ENCODE results near the gene RMDN3.
A peak's percentile ranks its signal among the peaks of the same experiment; 100 is the strongest.

The RMDN3 gene

DNA sequence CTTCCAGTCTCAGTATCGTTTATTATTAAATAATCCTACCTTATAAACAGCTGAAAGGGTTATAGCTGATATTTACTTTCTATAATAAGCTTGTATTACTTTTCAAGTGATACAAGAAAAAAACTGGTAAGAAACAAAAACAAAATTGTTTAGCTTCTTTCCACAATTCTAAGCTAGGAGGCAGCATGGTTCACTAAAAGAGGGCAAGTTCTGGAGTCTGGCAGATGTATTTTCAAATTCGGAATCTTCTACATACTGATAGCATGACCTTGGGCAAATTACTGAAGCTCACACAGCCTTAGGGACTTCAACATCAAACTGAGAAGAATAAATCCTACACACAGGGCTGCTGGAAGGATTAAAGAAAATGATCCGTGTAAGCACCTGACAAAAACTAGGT lies 30.1 kb upstream of the RMDN3 start:
- no peak overlapping the region for H3K27ac Mint-ChIP-seq
- no peaks in the 10 kb centered on the region for H3K9me3 Mint-ChIP-seq
- CTCF ChIA-PET = interaction anchor here (0.6 to 2.2 kb wide), 9 partner anchors 11 to 109 kb away, joined by 3 to 6 read pairs (median 3); partner anchors contain the start of gene VPS18

DNA sequence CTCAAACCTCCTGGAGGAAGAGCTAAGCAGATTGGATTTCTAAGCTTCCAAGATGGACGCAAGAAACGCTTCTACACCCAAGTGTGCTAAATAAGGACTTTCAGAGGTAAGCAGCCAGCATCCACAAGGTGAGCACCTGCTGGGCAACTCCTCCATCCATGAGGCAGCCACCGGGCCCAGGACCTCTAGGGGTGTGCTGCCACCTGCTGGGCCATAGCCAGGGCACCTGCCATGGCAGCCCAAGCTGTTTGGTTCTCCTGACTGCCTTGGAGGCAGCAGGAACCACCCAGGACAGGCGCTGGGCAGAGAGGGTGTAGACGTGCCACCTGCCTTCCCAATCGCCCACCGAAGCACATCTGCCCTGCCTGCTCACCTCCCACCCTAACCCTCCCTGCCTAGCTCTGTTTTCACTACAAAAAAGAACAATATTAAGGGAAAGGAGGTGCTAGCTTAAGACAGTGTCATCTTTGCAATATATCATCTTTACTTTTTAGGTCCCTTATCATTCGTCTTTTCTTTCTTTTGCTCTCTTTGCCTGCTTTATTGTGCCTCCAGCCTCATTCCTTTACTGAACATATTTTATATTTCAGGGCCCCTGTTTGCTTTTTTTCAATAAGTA lies 27.7 kb upstream of the RMDN3 start:
- H3K36me3 Mint-ChIP-seq = peaks cover 16% of the 10 kb centered on the region
- H3K27me3 Mint-ChIP-seq = no peaks in the 10 kb centered on the region
- no peaks in the 10 kb centered on the region for H3K9me3 Mint-ChIP-seq
- peaks cover 15% of the 10 kb centered on the region for H3K4me1 Mint-ChIP-seq
- peak; percentile 87 for DNase-seq
- no peak overlapping the region for H3K4me3 Mint-ChIP-seq
- no peak overlapping the region for H3K27ac Mint-ChIP-seq
- CTCF ChIA-PET = interaction anchor here (0.8 to 2.6 kb wide), 33 partner anchors 8 to 283 kb away, joined by 3 to 14 read pairs (median 4); partner anchors contain the start of genes C15orf62, CCDC32, GCHFR and VPS18

More for the DNA sequence above, 30.1 kb upstream of the RMDN3 start:
- H3K27me3 Mint-ChIP-seq = no peaks in the 10 kb centered on the region
- peaks cover 26% of the 10 kb centered on the region for H3K4me1 Mint-ChIP-seq
- no peak for DNase-seq
- H3K36me3 Mint-ChIP-seq = peaks cover 10% of the 10 kb centered on the region
- H3K4me3 Mint-ChIP-seq = no peak overlapping the region

DNA sequence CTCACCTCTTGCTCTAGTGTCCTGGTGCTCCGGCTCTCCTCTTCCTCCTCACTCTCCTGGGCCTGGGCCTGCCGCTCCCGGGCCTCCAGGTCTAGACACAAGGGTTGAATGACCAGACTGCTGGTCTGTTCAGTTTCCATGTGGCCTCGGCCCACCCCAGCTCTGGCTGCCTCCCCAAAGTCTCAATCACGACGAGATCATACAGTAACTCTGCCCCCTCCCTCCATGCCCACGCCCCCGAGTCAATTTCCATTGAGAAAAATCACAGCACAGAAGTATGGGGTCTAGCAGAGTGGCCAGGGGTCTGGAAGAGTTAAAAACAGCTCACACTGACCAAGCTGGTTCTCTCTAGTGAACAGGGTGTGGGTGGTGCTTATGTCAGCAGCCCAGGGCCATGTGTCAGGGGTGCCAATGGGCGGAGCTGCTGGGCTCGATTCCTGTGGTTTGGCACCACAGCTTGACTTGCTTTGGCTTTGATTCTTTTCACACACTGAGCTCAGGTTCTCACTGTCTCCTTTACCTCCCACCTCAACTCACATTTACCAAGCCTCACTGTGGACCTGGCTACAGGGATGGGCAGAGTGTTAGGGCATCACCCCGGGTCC lies 21.6 kb upstream of the RMDN3 start:
- CTCF ChIA-PET = interaction anchor here (0.7 to 1.6 kb wide), 2 partner anchors 83 to 127 kb away, joined by 3 to 4 read pairs; no protein-coding TSS in a partner anchor
- H3K4me3 Mint-ChIP-seq = no peak overlapping the region
- no peaks in the 10 kb centered on the region for H3K27me3 Mint-ChIP-seq
- H3K4me1 Mint-ChIP-seq = peaks cover 8% of the 10 kb centered on the region
- H3K36me3 Mint-ChIP-seq = peaks cover 30% of the 10 kb centered on the region
- H3K27ac Mint-ChIP-seq = peak overlapping the region; percentile 69
- DNase-seq = peak; percentile 55
- H3K9me3 Mint-ChIP-seq = no peaks in the 10 kb centered on the region

DNA sequence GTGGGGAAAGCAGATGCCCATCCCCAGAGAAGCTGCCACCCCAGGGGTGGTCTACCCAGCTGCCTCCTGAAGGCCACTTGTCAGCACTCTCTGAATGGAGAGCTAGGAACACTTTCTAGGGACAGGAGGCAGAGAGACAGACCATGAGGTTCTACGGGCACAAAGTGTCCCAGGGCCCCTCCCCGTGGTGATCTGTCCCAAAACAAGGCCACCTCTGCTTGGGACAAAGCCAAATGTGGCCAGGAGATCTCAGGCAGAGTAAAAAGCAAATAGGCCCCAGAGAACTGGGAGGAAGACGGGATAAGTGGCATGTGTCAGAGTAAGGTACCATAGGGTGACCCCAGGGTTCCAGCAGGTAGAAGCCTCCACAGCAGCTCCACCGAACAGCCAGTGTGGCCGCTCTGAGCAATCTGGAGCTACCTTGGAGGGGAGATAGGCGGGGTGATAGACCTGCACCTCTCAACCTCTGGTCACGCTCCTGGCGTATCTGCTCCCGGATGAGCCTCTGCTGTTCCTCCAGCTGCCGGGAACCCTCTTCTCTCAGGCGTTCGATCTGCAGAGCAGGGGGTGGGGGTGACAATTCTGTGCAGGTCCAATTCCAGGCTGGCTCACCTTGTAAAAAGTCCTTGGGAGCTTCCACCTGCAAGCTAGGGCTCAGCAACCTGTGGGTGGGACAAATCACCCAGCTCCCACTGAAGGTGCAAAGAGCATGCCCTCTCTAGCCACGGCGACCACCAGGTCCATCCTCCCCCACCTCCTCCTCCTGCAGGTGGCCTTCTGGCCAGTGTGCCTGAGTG lies 20.9 kb upstream of the RMDN3 start:
- CTCF ChIA-PET = interaction anchor here (1.6 kb wide), 1 partner anchor 83 kb away, joined by 4 read pairs; no protein-coding TSS in a partner anchor
- Mint-ChIP-seq H3K4me3 (no peak overlapping the region), H3K9me3 (no peaks in the 10 kb centered on the region)

DNA sequence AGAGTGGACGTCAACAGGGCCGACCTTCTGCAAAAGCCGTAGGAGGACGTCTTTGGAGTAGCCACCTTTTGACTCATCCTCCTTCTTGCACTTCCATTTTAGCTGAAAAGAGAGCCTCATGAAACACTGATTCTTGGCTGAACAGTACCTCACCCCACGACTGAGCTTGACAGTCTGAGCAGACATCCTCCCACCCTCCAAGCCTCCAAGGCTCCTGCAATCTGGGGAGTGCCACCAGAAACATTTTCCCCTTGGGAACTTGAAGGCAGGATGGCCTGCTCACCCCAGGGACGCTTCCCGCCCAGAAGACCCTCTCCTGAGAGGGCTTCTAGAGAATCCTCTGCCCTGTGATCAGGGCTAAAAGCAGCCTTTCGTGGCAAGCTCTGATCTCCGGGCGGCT lies 20.0 kb upstream of the RMDN3 start:
- Mint-ChIP-seq H3K27ac (no peak overlapping the region), H3K4me3 (no peak overlapping the region), H3K27me3 (no peaks in the 10 kb centered on the region), H3K36me3 (peaks cover 37% of the 10 kb centered on the region), H3K4me1 (peaks cover 12% of the 10 kb centered on the region), H3K9me3 (no peaks in the 10 kb centered on the region)
- CTCF ChIA-PET = interaction anchor here (0.8 kb wide), 1 partner anchor 10 kb away, joined by 3 read pairs; no protein-coding TSS in a partner anchor
- DNase-seq = no peak

More for the DNA sequence above, 20.9 kb upstream of the RMDN3 start:
- no peak for DNase-seq
- Mint-ChIP-seq H3K36me3 (peaks cover 32% of the 10 kb centered on the region), H3K27ac (no peak overlapping the region), H3K4me1 (peaks cover 8% of the 10 kb centered on the region), H3K27me3 (no peaks in the 10 kb centered on the region)

DNA sequence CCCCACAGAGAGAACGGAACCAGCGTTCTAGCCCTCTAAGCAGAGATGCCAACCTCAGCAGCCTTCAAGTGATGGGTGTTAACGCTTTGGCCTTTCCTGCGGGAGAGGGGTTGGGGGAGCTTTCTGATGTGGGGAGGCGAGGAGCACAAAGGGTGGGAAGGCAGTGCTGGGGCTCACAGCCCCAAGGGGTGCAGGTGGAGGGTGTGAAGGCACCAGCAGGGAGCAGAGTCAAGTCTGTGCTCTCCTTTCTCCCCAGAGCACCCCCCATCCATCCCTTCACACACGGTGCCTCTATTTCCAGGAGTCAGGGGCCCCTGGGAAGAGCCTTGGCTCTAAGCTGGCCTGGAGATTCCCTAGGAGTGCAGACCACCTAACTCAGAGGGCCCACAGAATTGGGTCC lies 18.8 kb upstream of the RMDN3 start:
- CTCF ChIA-PET = interaction anchor here (1.3 kb wide), 1 partner anchor 11 kb away, joined by 4 read pairs; no protein-coding TSS in a partner anchor
- peaks cover 23% of the 10 kb centered on the region for H3K4me1 Mint-ChIP-seq

DNA sequence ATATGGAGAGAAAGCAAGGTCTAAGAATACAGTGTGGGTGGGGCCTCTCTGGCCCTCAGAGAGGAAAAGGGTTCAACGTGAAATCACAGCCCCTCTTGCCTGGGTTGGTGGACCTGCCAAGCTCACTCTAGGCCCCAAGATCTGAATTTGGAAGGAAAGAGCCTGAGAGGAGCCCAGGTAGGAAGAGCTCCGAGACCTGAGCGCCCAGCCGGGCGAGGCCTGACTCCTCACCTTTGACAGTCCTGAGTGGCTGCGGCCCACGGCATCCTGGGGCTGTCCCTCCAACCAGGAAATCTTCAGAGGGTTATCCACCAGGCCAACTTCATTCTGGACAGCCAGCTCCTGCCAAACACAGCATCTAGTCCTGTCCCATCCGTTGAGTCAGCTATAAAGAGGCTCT lies 18.4 kb upstream of the RMDN3 start:
- no peak for DNase-seq
- CTCF ChIA-PET = interaction anchor here (1.3 kb wide), 1 partner anchor 12 kb away, joined by 4 read pairs; no protein-coding TSS in a partner anchor
- Mint-ChIP-seq H3K36me3 (peaks cover 38% of the 10 kb centered on the region), H3K9me3 (no peaks in the 10 kb centered on the region), H3K27me3 (no peaks in the 10 kb centered on the region), H3K27ac (no peak overlapping the region), H3K4me3 (no peak overlapping the region), H3K4me1 (peaks cover 28% of the 10 kb centered on the region)

More for the DNA sequence above, 18.8 kb upstream of the RMDN3 start:
- peaks cover 36% of the 10 kb centered on the region for H3K36me3 Mint-ChIP-seq
- no peaks in the 10 kb centered on the region for H3K9me3 Mint-ChIP-seq
- no peak for DNase-seq
- no peak overlapping the region for H3K4me3 Mint-ChIP-seq
- H3K27me3 Mint-ChIP-seq = no peaks in the 10 kb centered on the region
- no peak overlapping the region for H3K27ac Mint-ChIP-seq

DNA sequence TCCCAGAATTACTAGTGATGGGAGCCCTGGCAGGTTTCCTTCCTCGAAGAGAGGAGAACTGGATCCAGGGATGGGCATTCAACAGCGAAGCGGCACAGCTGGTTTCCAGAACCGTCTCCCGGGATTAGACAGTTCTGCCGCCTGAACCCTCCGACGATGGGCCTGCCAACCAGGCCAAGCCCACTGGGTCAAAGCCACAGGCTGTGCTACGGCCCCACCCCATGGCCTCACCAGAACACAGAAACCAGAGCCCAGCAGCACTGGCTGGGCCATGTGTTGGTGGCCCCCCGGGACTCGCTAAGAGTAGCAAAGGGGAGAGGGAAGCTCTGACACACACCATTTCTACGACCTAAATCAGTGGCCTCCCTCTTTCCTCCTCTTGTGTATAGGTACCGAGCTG lies 17.0 kb upstream of the RMDN3 start:
- Mint-ChIP-seq H3K27me3 (no peaks in the 10 kb centered on the region), H3K36me3 (peaks cover 37% of the 10 kb centered on the region), H3K4me3 (no peak overlapping the region), H3K9me3 (no peaks in the 10 kb centered on the region), H3K4me1 (peaks cover 30% of the 10 kb centered on the region), H3K27ac (no peak overlapping the region)
- CTCF ChIA-PET = interaction anchor here (1.5 kb wide), 1 partner anchor 13 kb away, joined by 4 read pairs; no protein-coding TSS in a partner anchor
- no peak for DNase-seq

DNA sequence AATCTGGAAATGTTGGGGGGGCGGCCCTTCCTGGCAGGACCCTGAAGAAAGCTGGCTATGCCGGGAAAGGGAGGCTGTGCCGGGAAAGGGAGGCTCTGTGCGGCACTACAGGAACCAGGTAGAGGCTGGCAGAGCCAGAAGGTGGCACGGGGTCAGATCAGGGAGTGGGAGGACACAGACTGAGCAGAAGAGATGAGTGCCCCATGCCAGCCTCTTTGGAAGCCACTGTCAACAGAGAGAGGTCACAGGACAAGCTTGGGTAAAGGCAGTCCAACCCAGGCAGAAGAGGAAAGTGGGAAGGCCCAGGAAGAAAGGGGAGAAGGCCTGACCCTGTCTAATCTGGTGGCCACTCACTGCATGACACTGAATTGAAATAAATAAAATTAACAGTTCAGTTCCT lies 16.2 kb upstream of the RMDN3 start:
- no peak overlapping the region for H3K4me3 Mint-ChIP-seq
- no peaks in the 10 kb centered on the region for H3K27me3 Mint-ChIP-seq
- peaks cover 30% of the 10 kb centered on the region for H3K36me3 Mint-ChIP-seq
- DNase-seq = no peak
- peaks cover 25% of the 10 kb centered on the region for H3K4me1 Mint-ChIP-seq
- no peaks in the 10 kb centered on the region for H3K9me3 Mint-ChIP-seq
- CTCF ChIA-PET = interaction anchor here (1.5 to 2.5 kb wide), 2 partner anchors 12 to 13 kb away, joined by 4 to 13 read pairs; no protein-coding TSS in a partner anchor
- H3K27ac Mint-ChIP-seq = no peak overlapping the region

DNA sequence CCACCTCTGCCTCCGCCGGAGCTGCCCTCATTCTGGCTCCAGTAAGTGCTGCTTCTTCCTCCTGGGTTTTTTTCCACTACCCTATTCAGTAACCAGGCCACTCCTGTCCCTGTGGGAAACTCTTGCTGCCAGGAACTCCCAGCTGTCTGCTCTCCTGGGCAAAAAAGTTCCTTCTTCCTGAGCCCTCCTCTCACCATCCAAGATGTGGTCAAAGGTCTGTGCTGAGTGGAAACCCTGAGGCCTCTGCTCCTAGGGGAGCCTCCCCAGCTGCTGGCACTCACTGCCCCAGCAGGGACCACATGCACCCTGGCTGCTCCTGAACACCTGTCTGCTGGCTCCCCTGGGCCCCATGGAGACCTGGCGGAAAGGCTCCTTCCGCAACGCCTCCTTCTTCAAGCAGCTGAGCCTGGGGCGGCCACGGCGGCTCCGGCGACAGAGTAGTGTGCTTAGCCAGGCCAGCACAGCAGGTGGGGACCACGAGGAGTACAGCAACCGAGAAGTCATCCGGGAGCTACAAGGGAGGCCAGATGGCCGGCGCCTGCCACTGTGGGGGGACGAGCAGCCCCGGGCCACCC lies 15.2 kb upstream of the RMDN3 start:
- peaks cover 28% of the 10 kb centered on the region for H3K36me3 Mint-ChIP-seq
- peak overlapping the region; percentile 88 for H3K27ac Mint-ChIP-seq
- no peak for DNase-seq

DNA sequence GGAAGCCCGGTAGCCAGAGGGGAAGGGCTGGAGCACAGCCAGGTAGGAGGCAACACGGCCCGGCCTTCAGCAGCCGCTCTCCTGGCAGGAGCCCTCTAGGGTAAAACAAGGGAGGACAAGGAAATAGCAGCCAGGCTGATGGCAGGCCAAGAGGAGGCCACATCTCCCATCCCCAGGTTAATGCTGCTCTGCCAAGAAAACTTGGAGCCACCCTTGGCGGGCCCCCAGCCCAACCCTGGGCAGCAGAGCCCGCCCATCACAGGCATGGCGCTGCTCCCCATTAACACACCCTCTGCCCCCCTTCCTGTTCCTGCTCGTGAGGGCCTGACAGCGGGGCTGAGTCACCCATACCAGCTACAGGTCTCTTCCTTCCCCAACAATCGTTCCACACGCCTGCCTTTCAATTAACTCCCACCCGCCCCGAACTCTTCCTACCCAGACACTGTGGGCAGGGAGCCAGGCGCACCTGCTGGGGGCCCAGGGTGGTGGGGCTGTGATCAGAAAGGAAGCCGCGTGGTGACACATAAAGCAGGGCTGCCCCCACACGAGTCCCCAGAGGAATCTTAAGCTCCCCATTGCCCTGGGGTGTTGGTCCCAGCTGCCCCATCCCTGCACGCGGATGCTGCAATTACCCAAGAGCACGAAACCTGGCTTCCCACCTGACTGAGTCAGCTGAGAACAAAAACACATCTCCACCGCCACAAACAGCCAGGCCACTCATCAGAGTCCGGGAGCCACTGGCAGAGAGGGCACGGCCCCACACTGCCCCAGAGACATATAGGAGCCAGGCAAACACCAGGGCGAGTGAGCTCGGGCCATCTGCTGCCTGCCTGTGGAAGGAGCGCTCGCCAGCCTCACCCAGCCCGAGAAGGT lies 14.5 kb upstream of the RMDN3 start, which contains the start of gene C15orf62:
TSS of gene C15orf62 (plus strand) at position 707 of the 873 bp plus-strand sequence. CDS start 516 bp downstream, outside the sequence.
- CTCF ChIA-PET = interaction anchor here (2.5 kb wide), 1 partner anchor 13 kb away, joined by 13 read pairs; no protein-coding TSS in a partner anchor
- H3K27me3 Mint-ChIP-seq = no peaks in the 10 kb centered on the region
- peak; percentile 59 for DNase-seq
- H3K36me3 Mint-ChIP-seq = peaks cover 25% of the 10 kb centered on the region
- H3K4me1 Mint-ChIP-seq = peaks cover 43% of the 10 kb centered on the region
- peak within 1 kb of the TSS; percentile 33 for H3K4me3 Mint-ChIP-seq
- H3K27ac Mint-ChIP-seq = peak within 1 kb of the TSS; percentile 88
- H3K9me3 Mint-ChIP-seq = no peaks in the 10 kb centered on the region

More for the DNA sequence above, 15.2 kb upstream of the RMDN3 start:
- Mint-ChIP-seq H3K9me3 (no peaks in the 10 kb centered on the region), H3K27me3 (no peaks in the 10 kb centered on the region), H3K4me3 (no peak overlapping the region), H3K4me1 (peaks cover 35% of the 10 kb centered on the region)
- CTCF ChIA-PET = interaction anchor here (2.5 kb wide), 1 partner anchor 13 kb away, joined by 13 read pairs; no protein-coding TSS in a partner anchor

DNA sequence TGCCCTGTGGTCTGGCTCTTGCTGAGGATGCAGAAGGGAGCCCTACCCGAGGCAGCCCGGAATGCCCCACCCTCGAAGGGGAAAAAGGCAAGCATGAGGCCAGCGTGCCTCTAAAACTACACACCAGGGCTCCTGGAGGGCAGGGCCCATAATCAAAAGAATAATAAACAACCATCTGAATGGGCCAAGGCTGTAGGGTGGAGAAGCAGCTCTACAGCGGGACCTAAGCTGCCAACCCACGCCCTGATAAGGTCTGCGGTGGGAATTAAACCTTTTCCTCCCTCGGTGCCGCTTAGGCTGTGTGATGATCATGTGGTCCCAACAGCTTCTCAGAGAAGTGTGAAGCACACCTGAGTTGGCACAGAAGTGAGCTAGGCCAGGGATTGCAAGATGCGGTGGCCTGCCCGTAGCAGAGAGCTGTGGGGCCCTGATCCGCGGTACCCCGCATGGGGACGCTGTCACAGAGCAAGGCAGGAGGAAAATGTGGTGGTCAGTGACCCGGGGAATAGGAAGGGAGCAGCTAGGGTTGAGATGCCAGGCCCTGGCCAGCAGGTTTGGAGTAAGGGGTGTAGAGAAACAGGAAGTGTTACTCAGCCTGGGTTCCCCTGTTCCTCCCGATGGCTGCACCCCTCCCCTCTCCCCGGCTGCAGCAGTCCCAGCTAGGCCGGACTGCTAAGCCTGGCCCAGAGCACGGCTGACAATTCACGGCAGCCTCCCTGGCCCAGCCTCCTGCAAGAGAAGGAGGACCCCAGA lies 13.6 kb upstream of the RMDN3 start:
- peak overlapping the region; percentile 33 for H3K4me3 Mint-ChIP-seq

More for the DNA sequence above, 13.6 kb upstream of the RMDN3 start:
- Mint-ChIP-seq H3K27ac (peak overlapping the region; percentile 88), H3K9me3 (no peaks in the 10 kb centered on the region), H3K36me3 (peaks cover 22% of the 10 kb centered on the region), H3K27me3 (peaks cover 1% of the 10 kb centered on the region), H3K4me1 (peaks cover 45% of the 10 kb centered on the region)
- CTCF ChIA-PET = interaction anchor here (0.6 kb wide), 1 partner anchor 331 kb away, joined by 4 read pairs; no protein-coding TSS in a partner anchor
- DNase-seq = no peak
